ENCODE data around the gene IL1RL2.

GRCh38 chr2:102191501-102191900 is 4.7 kb downstream of the IL1RL2 start:
- TF ChIP-seq SUZ12 (IDR thresholded peaks at IDR 0.05; ENCODE audit: extremely low read depth, insufficient read depth, insufficient read length): no peak
- TF ChIP-seq YY1 (IDR thresholded peaks at IDR 0.05; ENCODE audit: insufficient read depth, insufficient read length): no peak
